HepG2 (cell line): ENCODE results near the gene PRSS38. TPM values are rescaled to one million over a fixed set of nuclear protein-coding genes. Genes with fewer than 3 reads are reported as not detected.
A peak's percentile ranks its signal among the peaks of the same experiment; 100 is the strongest.

Experiments
- ATAC-seq: fragments of 200-7000 bp; cut with Tn5 transposase; 3 replicates; pipeline ENCODE4 v1.9.1; 2020; ENCODE audit warnings: mild to moderate bottlenecking, moderate library complexity
- Bru-seq: library from RNA; stranded (reverse); fragments of 400-500 nt; gene quantifications from one replicate; lab custom pipeline; 2021; lab: Mats Ljungman, UMichigan
- BruChase-seq, 2 experiments: library from RNA; stranded (reverse); fragments of 400-500 nt; gene quantifications; one replicate each; lab custom pipeline; 2021; lab: Mats Ljungman, UMichigan
- BruUV-seq: library from RNA; stranded (reverse); fragments of 400-500 nt; replicated peaks from 2 replicates; lab custom pipeline; 2021; lab: Mats Ljungman, UMichigan
- CTCF ChIA-PET: fragments of 300-600 bp; formaldehyde crosslinking; extraction: SDS; loops from one replicate; lab custom pipeline; 2021; ENCODE audit warnings: low total read pairs, inconsistent platforms, low intra/inter-chr PET ratio; lab: Yijun Ruan, JAX
- POLR2A ChIA-PET: fragments of 350-600 bp; sonication (Branson Sonifier 250); formaldehyde crosslinking; loops from one replicate; lab custom pipeline; 2020; ENCODE audit warnings: antibody characterized with exemption, inconsistent platforms; lab: Yijun Ruan, JAX
- DNase-seq: peaks from one replicate; pipeline ENCODE4 v3.0.0-alpha.2; 2015; ENCODE audit warnings: low spot score
- FAIRE-seq: peaks from 3 replicates; lab custom pipeline; 2011; peaks lifted over from hg19 to GRCh38; lab: Jason Lieb, UNC
- H2AFZ ChIP-seq: one replicate; pipeline ENCODE4 v1.6.1; 2011; ENCODE audit warnings: low read length, inconsistent platforms
- H3K27ac ChIP-seq: fragments of 300-600 bp; 3 replicates; pipeline ENCODE4 v1.8.0; 2011; ENCODE audit warnings: mixed run types, mild to moderate bottlenecking, mixed read lengths, low read length, inconsistent platforms; ENCODE audit not compliant: insufficient read depth; ENCODE audit errors: extremely low read length
- H3K27me3 ChIP-seq, 2 experiments: fragments of 200-600 bp in 1 of 2; 2 replicates in 1 of 2; 3 replicates in 1 of 2; pipeline versions ENCODE4 v1.6.0 to v1.8.0; 2011; ENCODE audit warnings: low read length in 2 of 2, mild to moderate bottlenecking in 2 of 2, moderate library complexity in 2 of 2, inconsistent platforms in 1 of 2; ENCODE audit not compliant: insufficient read depth in 2 of 2, control insufficient read depth in 1 of 2
- H3K36me3 ChIP-seq, 2 experiments: fragments of 200-600 bp in 1 of 2; replicated peaks in 1 of 2; 2 replicates in 1 of 2; 3 replicates in 1 of 2; pipeline versions ENCODE4 v1.5.1 to v1.8.0; 2011; ENCODE audit warnings: low read length in 2 of 2, inconsistent platforms in 1 of 2; ENCODE audit not compliant: insufficient read depth in 2 of 2, control insufficient read depth in 1 of 2
- H3K4me1 ChIP-seq: 2 replicates; pipeline ENCODE4 v1.5.1; 2012; ENCODE audit warnings: low read length, inconsistent platforms; ENCODE audit not compliant: insufficient read depth
- H3K4me2 ChIP-seq: 2 replicates; pipeline ENCODE4 v1.6.0; 2011; ENCODE audit warnings: low read depth, low read length, inconsistent platforms
- H3K4me3 ChIP-seq, 3 experiments: fragments of 200-600 bp in 1 of 3; sonication (generic), shearing (Covaris generic) in 1 of 3; replicated peaks in 1 of 3; 2 replicates each; pipeline ENCODE4 v1.5.1; 2011 to 2016; ENCODE audit warnings: low read length in 3 of 3, inconsistent platforms in 2 of 3, low read depth in 2 of 3, mild to moderate bottlenecking in 2 of 3, control low read depth in 1 of 3, mixed read lengths in 1 of 3; ENCODE audit not compliant: insufficient read depth in 1 of 3
- H3K79me2 ChIP-seq: one replicate; pipeline ENCODE4 v1.6.1; 2011; ENCODE audit warnings: low read length, inconsistent platforms; ENCODE audit not compliant: insufficient read depth
- H3K9ac ChIP-seq: 2 replicates; pipeline ENCODE4 v1.6.0; 2011; ENCODE audit warnings: mild to moderate bottlenecking, low read depth, low read length, inconsistent platforms; ENCODE audit not compliant: insufficient read depth
- H3K9me3 ChIP-seq: 2 replicates; pipeline ENCODE4 v1.5.1; 2012; ENCODE audit warnings: mild to moderate bottlenecking, low read length
- H4K20me1 ChIP-seq: 2 replicates; pipeline ENCODE4 v1.6.0; 2011; ENCODE audit warnings: inconsistent platforms, mild to moderate bottlenecking, low read length, moderate library complexity; ENCODE audit not compliant: insufficient read depth
- IKZF1 ChIP-seq: fragments of 450-650 bp; IDR thresholded peaks from 2 replicates; pipeline ENCODE4 v1.7.1; 2016
- MNT ChIP-seq: fragments of 450-650 bp; IDR thresholded peaks from 2 replicates; pipeline ENCODE4 v1.6.1; 2016
- ZNF546 ChIP-seq: sonication (generic); formaldehyde crosslinking; conservative IDR thresholded peaks from 2 replicates; pipeline ENCODE4 v1.8.1; 2023; ENCODE audit warnings: mild to moderate bottlenecking, missing genetic modification reagents
- WGBS: methylation state at CpG from one replicate; pipeline ENCODE4 v1.1.6; 2017; ENCODE audit warnings: low lambda C conversion rate; 5-methylcytosine and 5-hydroxymethylcytosine counted together
- in situ Hi-C: cut with HindIII; loops from 2 replicates; pipeline ENCODE4 v1.10.0; 2017; ENCODE audit warnings: low pct_unique_long_range_greater_than_20kb; ENCODE audit not compliant: extremely low pct_ligation_motif_present
- intact Hi-C: fragments of 100-400 bp; cut with micrococcal nuclease; formaldehyde crosslinking; loops from one replicate; pipeline ENCODE4 v1.10.0; 2022; ENCODE audit not compliant: unreplicated experiment
- long read RNA-seq, 2 experiments: library from RNA in 1 of 2; library from polyadenylated mRNA in 1 of 2; stranded (forward) in 1 of 2; unstranded in 1 of 2; transcript quantifications; one replicate each; pipeline ENCODE4 v2.0.0, GENCODE V29; 2019 to 2022
- polyA minus RNA-seq, 3 experiments: library from RNA; depleted of rRNA, polyadenylated mRNA; stranded (reverse); fragments of >200 nt; gene quantifications; 2 replicates each; pipeline ENCODE4 v1.2.3, GENCODE V29; 2011; ENCODE audit warnings: low replicate concordance in 1 of 3
- polyA plus RNA-seq, 8 experiments: library from polyadenylated mRNA; depleted of rRNA in 3 of 8; stranded (reverse) in 7 of 8; unstranded in 1 of 8; fragments of >200 nt; fragmentation: Illumina TruSeq in 4 of 8; extraction: Trizol in 4 of 8; gene quantifications; 2 replicates each; pipeline versions ENCODE4 v1.2.1 to v1.2.3, GENCODE V29; 2011 to 2016; ENCODE audit warnings: low read depth in 4 of 8, missing spikeins in 1 of 8, mixed read lengths in 1 of 8; ENCODE audit not compliant: insufficient read depth in 1 of 8
- total RNA-seq, 5 experiments: library from RNA; depleted of rRNA; stranded (reverse); fragments of >200 nt; fragmentation: Illumina TruSeq; extraction: Trizol; gene quantifications; 2 replicates each; pipeline ENCODE4 v1.2.3, GENCODE V29; 2016; ENCODE audit warnings: low read depth in 1 of 5

Gene PRSS38
- not detected in 2 replicates for total RNA-seq (2016; rRNA removed; fragmentation: Illumina TruSeq; extraction: Trizol)
- not detected in 2 replicates for total RNA-seq (2016; cell fraction: cytosol; rRNA removed; fragmentation: Illumina TruSeq; extraction: Trizol; ENCODE audit: low read depth)
- total RNA-seq (2016; cell fraction: insoluble cytoplasmic fraction; rRNA removed; fragmentation: Illumina TruSeq; extraction: Trizol): not detected in 2 replicates
- total RNA-seq (2016; cell fraction: membrane; rRNA removed; fragmentation: Illumina TruSeq; extraction: Trizol): not detected in 2 replicates
- not detected in 2 replicates for total RNA-seq (2016; cell fraction: nucleus; rRNA removed; fragmentation: Illumina TruSeq; extraction: Trizol)
- not detected in 2 replicates for polyA plus RNA-seq (2011; rRNA removed)
- not detected in 2 replicates for polyA plus RNA-seq (2011; cell fraction: cytosol; rRNA removed)
- not detected in 2 replicates for polyA plus RNA-seq (2011; cell fraction: nucleus; rRNA removed)
- polyA plus RNA-seq (2012): not detected in 2 replicates
- not detected in 2 replicates for polyA plus RNA-seq (2016; cell fraction: cytosol; fragmentation: Illumina TruSeq; extraction: Trizol; ENCODE audit: low read depth)
- polyA plus RNA-seq (2016; cell fraction: insoluble cytoplasmic fraction; fragmentation: Illumina TruSeq; extraction: Trizol; ENCODE audit: low read depth): not detected in 2 replicates
- not detected in 2 replicates for polyA plus RNA-seq (2016; cell fraction: membrane; fragmentation: Illumina TruSeq; extraction: Trizol; ENCODE audit: low read depth)
- polyA plus RNA-seq (2016; cell fraction: nucleus; fragmentation: Illumina TruSeq; extraction: Trizol; ENCODE audit: insufficient read depth, low read depth): not detected in 2 replicates
- not detected in 2 replicates for polyA minus RNA-seq (2011; rRNA and poly(A)+ RNA removed; ENCODE audit: low replicate concordance)
- not detected in 2 replicates for polyA minus RNA-seq (2011; cell fraction: cytosol; rRNA and poly(A)+ RNA removed)
- not detected in 2 replicates for polyA minus RNA-seq (2011; cell fraction: nucleus; rRNA and poly(A)+ RNA removed)
- Bru-seq, nascent RNA: not detected
- BruChase-seq, experiment 1, labeled RNA remaining after a 6-hour chase: percentile 4 among the genes with signal in this experiment
- BruChase-seq, experiment 2, labeled RNA remaining after a 2-hour chase: not detected
- long read RNA-seq, experiment 1: 0 reads
- long read RNA-seq, experiment 2: 0 reads

DNA sequence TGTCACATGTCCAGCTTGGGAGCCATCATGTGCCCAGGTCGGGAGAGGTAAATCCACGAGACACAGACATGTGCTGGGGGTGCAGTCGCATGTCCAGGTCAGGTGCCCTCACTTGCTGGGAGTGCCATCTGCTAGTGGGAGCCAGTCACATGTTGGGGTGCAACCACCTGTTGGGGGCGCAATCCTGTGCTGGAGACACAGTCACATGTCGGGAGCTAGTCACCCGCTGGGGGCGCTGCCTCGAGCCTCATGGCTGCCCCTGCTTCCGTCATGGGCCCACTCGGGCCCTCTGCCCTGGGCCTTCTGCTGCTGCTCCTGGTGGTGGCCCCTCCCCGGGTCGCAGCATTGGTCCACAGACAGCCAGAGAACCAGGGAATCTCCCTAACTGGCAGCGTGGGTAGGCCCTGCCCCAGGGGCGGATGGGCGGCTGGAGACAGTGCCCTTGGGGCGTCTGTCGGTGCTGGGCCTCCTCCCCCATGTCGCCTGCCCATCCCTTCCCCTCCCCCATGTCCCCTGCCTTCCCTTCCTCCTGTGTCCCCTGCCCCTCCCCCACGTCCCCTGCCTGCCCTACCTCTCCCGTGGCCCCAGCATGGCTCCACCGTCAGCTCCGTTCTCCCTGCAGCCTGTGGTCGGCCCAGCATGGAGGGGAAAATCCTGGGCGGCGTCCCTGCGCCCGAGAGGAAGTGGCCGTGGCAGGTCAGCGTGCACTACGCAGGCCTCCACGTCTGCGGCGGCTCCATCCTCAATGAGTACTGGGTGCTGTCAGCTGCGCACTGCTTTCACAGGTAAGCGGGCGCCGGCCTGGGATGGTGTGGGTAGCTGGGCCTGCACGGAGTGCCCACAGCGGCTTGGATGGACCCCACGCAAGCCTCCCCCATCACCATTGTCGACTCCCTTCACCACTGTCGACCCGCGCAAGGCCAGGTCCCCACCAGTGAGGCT, at the start of gene PRSS38:
Gene PRSS38 (plus strand): TSS at position 208 of the 942 bp plus-strand sequence. CDS start 42 bp downstream, at position 250.
- no TSS peak for BruUV-seq
- CTCF ChIA-PET: no interaction called here
- H2AFZ ChIP-seq: no peak within 1 kb of the TSS

More for the DNA sequence above, at the start of gene PRSS38:
- H3K9me3 ChIP-seq: peaks cover 23% of the 10 kb centered on the region
- ATAC-seq (no peak), FAIRE-seq (no peak), DNase-seq (no peak)
- H3K27me3 ChIP-seq: no peaks in the 10 kb centered on the region
- no peak within 1 kb of the TSS for H3K4me2 ChIP-seq
- H4K20me1 ChIP-seq: no peaks in the 10 kb centered on the region
- TF ChIP-seq IKZF1: no peak
- TF ChIP-seq MNT: peak; percentile 65
- no peak for TF ChIP-seq ZNF546 (CRISPR knock-in tag)
- H3K4me1 ChIP-seq: no peaks in the 10 kb centered on the region
- H3K36me3 ChIP-seq: no peaks in the 10 kb centered on the region
- intact Hi-C loops (no loop called here), in situ Hi-C loops (no loop called here)
- WGBS: 52% methylated on average over 12 of the region's 44 CpGs
- no peak within 1 kb of the TSS for H3K9ac ChIP-seq
- H3K27ac ChIP-seq: no peak within 1 kb of the TSS
- POLR2A ChIA-PET: no interaction called here
- H3K79me2 ChIP-seq: no peaks in the 10 kb centered on the region
- no peak within 1 kb of the TSS for H3K4me3 ChIP-seq
